GM21447 (cell line): Measurements from ENCODE around the gene SSR2.

ENCODE experiments used
- ATAC-seq: cut with Tn5 transposase; IDR thresholded peaks from one replicate; pipeline ENCODE4 v1.9.1; 2021; ENCODE audit not compliant: unreplicated experiment

Gene SSR2

GRCh38 chr1:156020293-156021092 lies at the start of gene SSR2:
Gene SSR2, minus strand, starts transcription at chr1:156020951. Its CDS starts 784 bp downstream, at chr1:156020167.
- ATAC-seq: peak; percentile 98

DNA sequence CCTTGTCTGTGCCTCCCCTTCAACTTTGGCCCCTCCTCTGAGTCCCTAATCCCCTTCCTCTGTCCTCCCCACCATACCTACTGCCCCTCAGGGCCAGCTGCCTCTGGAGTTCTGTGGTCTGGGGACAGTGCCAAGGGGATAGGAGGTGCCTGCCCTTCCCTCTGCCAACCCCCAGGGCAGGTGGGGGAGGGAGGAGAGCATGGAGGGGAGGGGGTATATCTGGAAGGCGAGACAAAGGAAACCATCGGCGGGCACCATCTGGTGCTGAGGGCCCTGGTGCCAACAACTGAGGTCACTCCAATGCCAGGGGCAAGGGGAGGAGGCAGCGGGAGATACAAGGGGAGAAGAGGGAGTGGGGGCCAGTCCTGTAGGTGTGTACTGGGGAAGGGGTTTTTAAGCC lies 49.8 kb upstream of the SSR2 start:
- ATAC-seq: no peak

DNA sequence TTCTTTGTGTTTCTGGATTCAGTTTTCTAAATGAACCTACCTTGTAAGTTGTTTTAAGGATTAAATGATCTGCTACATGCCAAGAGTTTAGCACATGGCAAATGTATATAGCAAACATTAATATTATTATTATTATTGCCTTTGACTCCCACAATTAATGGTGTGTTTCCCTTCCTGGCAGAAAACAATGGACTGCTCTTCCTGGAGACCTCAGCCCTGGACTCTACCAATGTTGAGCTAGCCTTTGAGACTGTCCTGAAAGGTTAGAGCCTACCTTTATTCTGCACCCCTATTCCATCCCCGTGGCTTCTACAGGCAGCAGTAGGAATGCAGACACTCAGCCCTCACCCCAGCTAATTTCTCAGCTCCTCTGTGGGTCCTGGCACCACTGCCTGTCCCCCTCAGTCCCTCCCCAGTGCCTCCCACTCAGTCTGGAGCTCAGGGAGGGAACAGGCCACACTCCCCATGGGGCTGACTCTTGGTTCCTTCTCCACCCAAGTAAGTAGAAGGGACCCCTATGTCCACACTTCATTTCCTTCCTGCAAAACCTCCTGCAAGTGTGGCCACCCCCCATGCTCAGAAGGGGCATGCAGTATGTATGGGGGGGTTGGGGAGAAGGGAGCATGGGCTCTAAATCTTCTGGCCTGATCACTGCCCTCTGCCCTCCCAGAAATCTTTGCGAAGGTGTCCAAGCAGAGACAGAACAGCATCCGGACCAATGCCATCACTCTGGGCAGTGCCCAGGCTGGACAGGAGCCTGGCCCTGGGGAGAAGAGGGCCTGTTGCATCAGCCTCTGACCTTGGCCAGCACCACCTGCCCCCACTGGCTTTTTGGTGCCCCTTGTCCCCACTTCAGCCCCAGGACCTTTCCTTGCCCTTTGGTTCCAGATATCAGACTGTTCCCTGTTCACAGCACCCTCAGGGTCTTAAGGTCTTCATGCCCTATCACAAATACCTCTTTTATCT lies 49.0 kb upstream of the SSR2 start:
- ATAC-seq: no peak

DNA sequence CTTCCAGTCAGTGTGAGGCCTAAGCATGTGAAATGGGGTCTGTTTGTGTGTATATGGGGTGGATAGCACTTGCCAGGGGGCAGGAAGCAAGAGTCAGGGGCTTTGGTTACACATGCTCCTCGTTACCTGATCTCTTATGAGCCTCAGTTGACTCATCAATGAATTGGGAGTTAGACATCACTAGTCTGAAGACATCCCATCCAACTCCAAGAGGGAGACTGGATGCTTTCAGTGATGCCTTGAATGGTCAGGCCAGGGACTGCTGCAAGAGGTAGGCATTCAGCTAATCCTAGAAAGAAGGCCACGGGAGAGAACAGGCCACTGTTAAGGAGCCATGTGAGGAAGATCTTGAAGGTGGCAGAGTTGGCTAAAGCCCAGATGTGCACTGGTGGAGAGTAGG lies 46.5 kb upstream of the SSR2 start:
- ATAC-seq: no peak

DNA sequence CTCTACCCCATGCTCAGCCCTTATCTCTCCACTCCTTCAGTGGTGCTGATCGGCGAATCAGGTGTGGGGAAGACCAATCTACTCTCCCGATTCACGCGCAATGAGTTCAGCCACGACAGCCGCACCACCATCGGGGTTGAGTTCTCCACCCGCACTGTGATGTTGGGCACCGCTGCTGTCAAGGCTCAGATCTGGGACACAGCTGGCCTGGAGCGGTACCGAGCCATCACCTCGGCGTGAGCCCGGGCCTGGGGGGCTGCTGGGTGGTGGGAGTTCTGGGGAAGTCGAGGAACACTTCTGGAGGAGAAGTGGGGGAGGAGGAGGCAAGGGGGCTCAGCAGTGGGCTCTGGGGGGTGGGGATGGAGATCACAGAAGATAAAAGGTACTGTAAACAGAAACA lies 45.1 kb upstream of the SSR2 start:
- no peak for ATAC-seq

DNA sequence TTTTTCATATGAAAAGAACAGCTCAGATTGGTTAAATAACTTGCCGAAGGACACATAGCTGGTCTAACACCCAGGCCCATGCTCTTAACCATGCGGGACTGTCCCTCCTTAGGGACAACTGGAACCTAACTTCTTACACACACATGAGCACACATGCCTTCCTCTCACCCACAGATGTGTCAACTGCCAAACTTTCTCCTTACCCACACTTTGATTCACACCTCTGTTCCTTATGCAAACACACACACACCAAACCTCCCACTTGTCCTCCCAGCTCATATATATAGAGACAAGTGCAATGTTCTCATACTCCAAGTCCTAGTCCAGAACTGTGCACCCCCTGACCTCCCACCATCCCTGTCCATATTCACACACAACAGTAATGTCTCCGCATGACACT lies 44.5 kb upstream of the SSR2 start:
- ATAC-seq: no peak

DNA sequence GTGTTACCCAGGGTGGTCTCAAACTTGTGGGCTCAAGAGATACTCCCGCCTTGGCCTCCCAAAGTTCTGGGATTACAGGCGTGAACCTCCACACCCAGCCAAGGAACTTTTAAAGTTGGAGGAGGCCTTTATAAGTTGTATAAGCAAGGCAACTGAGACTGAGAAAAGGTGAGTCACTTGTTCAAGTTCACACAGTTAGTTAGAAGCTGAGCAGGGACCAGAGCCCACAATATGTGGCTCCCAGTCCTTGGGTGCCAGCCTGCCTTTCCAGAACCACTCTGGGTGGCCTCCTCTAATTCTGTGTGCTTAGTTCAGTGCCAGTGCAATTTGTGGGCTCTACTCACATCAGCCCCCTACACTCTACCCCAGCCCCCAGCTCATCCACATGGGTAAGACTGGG lies 43.9 kb upstream of the SSR2 start:
- no peak for ATAC-seq

DNA sequence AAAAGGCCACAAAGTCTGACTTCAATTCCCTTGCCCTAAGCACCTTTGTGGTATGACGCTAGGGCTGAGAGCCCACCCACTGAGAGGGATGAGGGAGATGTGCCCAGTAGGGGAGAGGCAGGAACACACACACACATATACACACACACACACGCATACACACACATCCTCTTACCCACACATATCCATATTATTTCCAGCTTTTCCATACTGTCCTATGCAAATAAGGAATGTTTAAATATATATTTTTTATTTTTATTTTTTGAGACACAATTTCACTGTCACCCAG lies 43.2 kb upstream of the SSR2 start:
- no peak for ATAC-seq

GRCh38 chr1:156062189-156062588 lies 41.4 kb upstream of the SSR2 start:
- ATAC-seq: no peak

DNA sequence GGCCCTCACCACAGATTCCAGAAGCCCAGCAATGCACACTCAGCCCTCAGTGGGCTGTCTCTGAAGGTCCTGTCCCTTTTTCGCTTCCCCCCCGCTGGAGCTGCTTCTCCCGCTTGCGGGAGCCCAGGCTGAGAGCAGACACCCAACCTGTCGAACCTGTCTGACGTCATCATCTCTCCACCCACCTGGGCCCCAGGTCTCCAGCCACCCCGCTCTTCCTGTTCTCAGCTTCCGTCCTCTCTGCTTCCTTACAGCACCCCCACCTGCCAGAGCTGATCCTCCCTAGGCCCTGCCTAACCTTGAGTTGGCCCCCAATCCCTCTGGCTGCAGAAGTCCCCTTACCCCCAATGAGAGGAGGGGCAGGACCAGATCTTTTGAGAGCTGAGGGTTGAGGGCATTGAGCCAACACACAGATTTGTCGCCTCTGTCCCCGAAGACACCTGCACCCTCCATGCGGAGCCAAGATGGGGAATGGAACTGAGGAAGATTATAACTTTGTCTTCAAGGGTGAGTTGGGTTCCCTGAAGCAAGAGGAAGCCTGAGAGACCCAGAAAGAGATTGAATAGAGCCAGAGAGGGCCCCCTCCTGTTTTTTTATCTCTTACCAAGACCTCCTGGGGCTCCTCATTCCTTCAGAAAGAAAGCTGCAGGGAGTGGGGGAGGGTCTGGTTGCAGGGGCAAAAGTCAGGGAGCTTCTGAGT lies 40.3 kb upstream of the SSR2 start, which contains the start of gene RAB25:
Gene RAB25 (plus strand): TSS at position 224 of the 700 bp plus-strand sequence. CDS start 241 bp downstream, at position 465.
- ATAC-seq: no peak

DNA sequence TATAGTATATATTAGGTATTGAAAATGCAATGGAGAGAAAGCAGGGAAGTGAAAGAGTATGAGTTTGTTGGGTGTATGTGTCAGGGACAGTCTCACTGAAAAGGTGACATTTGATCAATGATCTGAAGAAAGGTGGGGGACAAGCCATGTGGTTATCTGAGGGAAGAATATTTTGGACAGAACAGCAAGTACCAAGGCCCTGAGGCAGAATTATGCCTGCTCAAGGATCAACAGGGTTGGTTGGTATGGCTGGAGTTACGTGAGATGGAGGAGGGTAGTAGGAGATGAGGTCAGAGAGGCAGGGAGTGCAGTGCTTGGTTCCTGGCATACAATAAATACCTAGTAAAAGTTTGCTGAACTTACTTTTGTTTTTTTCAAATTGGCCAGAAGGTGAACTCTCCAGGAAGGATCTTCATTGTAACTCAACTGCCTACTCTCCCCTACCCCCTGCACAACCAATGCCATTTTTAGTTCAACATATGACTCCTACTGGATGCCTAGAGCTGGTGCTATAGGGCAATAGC lies 35.6 kb upstream of the SSR2 start:
- ATAC-seq: no peak

DNA sequence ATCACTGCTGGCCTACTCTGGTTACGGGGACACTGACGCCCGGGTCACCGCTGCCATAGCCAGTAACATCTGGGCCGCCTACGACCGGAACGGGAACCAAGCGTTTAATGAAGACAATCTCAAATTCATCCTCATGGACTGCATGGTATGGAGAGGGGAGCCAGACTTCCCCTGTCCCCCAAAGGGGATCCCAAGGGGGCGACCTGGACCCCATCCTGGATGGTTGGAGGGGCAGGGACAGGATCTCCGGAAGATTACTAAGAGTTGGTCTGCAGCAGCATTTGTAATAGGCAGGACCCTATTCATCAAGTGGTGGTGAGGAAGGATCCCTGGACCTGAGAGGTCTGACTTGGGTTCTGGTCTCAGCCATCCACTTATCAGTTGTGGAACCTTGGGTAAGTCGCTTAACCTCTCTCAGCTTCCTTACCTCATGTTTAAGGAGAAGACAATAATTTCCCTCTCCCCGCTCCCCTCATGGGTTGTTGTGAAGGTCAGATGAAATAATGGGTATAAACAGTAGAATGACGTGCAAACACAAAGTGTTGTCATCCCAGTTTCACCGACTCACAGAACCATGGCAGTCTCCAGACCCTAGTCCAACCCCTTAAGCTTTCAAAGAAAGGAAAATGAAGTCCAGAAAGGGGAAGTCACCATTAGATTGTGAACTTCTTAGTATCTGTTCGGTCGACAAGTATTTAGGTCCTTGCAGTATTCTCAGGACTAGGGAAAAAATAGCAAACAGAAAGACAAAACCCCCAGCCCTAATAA lies 34.7 kb upstream of the SSR2 start:
- no peak for ATAC-seq

GRCh38 chr1:156054500-156055280 lies 33.9 kb upstream of the SSR2 start, which contains the start of gene LAMTOR2:
Gene LAMTOR2, plus strand, starts transcription at chr1:156054782. Its CDS starts 108 bp downstream, at chr1:156054890.
- ATAC-seq: peak; percentile 72

DNA sequence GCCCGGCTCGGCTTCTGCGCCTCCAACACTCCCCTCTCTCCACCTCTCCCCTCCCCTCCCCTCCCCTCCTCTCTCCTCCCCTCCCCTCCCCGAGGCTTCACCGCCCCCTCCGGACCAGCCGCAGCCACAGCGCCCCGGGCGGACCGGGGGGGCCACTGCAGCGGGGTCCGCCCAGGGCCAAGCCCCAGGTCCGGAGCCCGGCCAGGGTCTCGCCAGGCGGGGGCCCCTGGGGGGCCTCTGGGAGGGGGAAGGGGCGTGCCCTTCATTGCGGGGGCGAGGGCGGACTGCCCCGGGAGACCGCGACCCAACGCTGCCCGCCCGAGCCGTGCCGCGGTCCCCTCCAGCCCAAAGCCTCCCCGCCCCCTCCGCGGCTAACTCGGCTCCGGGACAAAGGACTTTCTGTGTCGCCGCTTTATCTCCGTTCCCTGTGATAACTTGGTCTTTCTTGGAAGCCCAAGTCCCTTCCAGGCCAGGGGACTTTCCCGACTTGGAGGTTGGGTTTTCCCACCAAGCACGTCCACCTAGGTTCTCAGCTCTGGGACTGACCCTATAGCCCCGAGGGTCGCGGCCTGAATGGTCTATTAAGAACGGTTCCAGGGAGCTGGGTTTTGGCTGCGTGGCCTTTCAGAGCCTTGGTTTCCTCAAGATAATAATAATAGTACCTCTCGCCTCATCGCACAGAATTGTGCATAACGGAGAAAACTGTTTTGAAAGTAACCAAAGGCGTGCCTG lies 33.2 kb upstream of the SSR2 start, which contains the start of gene UBQLN4:
Gene UBQLN4 (minus strand): TSS at position 31 of the 732 bp plus-strand sequence. CDS start 97 bp downstream, outside the sequence.
- peak; percentile 31 for ATAC-seq

GRCh38 chr1:156052862-156053767 lies 32.4 kb upstream of the SSR2 start:
- ATAC-seq: no peak

DNA sequence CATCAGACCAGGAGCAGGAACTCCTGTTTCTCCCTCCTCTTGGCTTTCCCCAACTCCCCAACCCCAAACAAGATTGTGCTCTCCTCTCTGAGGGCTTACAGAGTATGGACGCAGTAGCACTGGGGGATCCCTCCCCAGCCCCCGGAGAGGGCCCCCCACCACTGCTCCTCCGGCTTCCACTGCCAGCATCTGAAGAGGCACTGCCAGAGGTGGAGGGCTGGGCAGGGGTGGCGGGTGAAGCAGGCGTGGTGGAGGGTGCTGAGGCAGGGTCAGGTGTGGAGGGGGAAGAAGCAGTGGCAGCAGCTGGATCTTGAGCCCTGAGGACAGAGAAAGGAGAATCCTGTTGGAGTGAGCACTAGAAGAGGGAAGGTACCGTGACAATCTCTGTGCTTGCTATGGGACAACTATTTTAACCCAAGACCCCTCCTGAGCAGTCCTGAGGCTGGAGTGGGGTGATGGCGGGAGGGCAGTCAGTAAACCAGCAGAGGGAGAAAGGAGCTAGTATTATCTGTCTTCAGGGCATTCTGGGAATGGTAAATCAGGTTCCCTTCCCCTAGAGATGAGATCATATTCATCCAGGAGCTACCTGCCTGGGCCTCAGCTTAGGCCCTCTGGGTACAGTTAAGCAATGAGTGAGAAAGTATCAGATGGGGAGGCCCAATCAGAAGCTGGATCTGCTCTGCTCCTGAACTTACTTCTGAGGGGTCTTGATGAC lies 30.4 kb upstream of the SSR2 start:
- ATAC-seq: no peak

- no peak for ATAC-seq
Observed at GRCh38 chr1:156050376-156050775, 29.6 kb upstream of the SSR2 start.
